NAMALWA (cell line): ENCODE results near the gene SLC38A3.
"Not testable (repeated sequence)": the region's sequence is repeated elsewhere in the genome, so short reads cannot be mapped to it uniquely, and the experiment has no call there.

ENCODE experiments used
- DNase-seq: peaks from one replicate; pipeline ENCODE4 v3.0.0-alpha.2; 2015; ENCODE audit warnings: low spot score

The SLC38A3 gene

GRCh38 chr3:50210510-50211367, 5.7 kb downstream of the SLC38A3 start:
- DNase-seq: no peak

GRCh38 chr3:50211368-50211717, 6.3 kb downstream of the SLC38A3 start:
- DNase-seq: not testable (repeated sequence)

DNA sequence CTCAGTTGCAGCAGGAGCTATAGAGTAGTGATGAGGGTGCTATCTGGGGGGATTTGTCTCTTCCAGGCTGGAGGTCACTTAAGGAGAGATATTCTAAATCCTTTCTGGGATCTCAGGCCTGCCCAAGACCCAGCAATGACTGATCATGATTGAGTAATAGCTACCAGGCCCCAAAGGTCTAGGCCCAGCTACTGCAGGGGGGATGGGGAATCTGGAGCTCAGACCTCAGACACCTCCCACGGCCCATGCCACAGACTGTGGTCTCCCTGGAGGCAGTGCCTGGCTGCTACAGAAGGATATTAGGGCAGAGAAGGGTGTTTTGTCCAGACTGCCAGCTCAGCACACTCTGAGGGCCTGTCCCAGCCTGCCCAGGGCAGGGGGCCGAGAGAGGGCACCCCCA, 6.9 kb downstream of the SLC38A3 start:
- no peak for DNase-seq

DNA sequence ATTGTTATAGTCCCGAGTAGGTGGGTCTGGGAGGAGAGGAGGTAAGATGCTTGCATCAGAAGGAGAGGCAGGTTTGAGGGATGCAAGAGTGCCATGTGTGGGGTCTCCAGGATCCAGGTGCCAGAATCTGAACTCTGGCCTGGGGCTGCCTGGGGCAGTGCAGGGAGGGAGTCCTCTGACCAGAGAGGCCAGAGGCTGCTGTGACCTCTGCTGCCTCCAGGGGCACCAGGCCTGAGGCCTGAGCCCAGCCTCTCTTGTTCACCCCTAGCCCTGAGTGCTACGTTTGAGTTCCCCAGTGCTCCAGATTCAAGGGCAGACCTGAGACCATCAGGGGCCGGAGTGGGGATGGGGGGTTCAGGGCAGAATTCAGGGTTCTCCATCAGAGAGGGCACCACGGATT, 7.4 kb downstream of the SLC38A3 start:
- no peak for DNase-seq

- DNase-seq: no peak
Measured at GRCh38 chr3:50212971-50213370, 7.9 kb downstream of the SLC38A3 start.

DNA sequence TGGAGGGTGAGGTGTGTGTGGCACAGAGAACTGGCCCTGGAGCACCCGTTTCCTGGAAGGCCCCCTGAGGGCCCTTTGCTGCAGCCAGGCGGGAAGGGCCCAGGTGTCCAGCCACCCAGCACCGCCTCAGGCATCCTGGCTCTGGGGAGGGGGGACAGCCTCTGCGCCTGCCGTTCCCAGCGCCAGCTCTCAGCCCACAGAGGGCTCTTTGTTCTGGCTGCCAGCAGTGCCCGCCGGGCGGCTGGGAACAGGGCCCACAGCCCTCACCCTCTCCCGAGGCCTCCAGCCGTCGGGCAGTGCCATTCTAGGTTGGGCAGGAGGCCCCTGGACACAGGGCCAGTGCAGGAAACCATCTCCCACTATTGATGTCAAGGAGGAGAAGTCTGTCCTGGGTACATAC, 8.3 kb downstream of the SLC38A3 start:
- DNase-seq: no peak

GRCh38 chr3:50214824-50215223, 9.8 kb downstream of the SLC38A3 start:
- DNase-seq: no peak

- no peak for DNase-seq
Measured at GRCh38 chr3:50215529-50215928, 10.5 kb downstream of the SLC38A3 start.

DNA sequence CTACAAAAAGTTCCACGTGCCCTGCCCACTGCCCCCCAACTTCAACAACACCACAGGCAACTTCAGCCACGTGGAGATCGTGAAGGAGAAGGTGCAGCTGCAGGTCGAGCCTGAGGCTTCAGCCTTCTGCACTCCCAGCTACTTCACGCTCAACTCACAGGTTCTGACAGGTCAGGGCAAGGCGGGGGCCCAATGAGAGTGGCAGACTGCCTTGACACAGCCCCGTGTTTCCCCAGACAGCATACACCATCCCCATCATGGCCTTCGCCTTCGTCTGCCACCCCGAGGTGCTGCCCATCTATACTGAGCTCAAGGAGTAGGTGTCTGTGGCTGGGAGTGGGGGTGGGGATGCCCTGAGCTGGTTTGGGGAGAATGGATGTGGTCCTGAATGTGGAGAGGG, 12.6 kb downstream of the SLC38A3 start:
- DNase-seq: no peak

- DNase-seq: no peak
Measured at GRCh38 chr3:50218448-50218847, 13.4 kb downstream of the SLC38A3 start.

GRCh38 chr3:50219285-50219684, 14.2 kb downstream of the SLC38A3 start:
- DNase-seq: no peak

- DNase-seq: no peak
Measured at GRCh38 chr3:50220109-50220508, 15.0 kb downstream of the SLC38A3 start.

- no peak for DNase-seq
Measured at GRCh38 chr3:50221051-50221410, 16.0 kb downstream of the SLC38A3 start.

- DNase-seq: no peak
Measured at GRCh38 chr3:50221411-50222168, 16.5 kb downstream of the SLC38A3 start.

DNA sequence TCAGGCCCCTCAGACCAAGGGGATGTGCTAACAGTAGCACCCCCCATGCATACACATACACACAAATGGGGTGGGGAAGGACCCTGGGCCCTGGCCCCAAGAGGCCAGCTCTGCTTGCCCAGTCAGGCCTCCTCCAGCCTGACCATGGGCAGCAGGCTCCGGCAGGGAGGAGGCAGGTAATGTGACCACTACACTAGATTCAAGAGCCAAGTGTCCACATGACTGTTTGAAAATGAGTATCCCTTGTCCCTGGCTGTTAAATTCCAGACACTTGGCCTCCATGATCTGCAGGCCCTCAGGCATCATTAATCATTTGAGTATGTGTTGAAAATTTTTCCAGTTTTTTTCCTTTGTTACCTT, 17.1 kb downstream of the SLC38A3 start:
- no peak for DNase-seq

- DNase-seq: no peak
Measured at GRCh38 chr3:50224639-50225038, 19.6 kb downstream of the SLC38A3 start.

GRCh38 chr3:50226888-50227389, 21.9 kb downstream of the SLC38A3 start:
- peak; percentile 58 for DNase-seq

DNA sequence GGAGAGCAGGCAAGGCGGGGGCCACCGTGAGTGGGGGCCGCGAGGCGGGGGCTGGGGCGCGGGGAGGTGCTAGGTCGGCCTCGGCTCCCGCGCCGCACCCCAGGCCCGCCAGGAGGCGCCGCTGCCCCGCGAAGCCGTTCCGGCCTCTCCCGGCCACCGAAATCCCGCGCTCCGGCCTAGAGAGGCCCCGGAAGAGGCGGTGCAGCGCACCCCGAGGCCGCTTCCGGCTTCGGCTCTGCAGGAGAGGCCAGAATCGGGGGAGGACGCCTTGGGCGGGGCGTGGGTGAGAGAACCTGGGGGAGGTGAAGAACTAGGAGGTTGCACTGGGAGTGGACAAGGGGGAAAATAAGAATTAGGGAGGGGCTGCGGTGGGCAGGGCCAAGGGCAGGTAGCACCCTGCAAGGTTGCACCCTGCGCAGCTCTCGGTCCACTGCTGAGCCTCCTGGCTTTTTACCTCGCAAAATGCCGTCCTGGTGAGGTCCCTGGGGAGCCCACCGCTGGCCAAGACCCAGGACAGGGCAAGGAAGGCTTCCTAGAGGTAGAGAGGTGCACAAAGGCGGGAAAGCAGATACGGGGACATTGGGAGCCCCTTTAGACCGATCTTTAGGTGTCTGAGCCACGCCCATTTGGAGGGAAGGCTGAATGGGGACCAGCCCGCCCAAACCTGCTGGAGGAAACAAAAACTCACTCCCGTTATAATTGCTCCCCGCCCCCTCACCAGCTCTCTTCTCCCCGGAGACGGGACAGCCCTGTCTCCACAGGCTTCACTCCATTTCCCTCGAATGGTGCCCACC, 22.5 kb downstream of the SLC38A3 start:
- peak; percentile 88 for DNase-seq

GRCh38 chr3:50228184-50228763, 23.2 kb downstream of the SLC38A3 start:
- not testable (repeated sequence) for DNase-seq

DNA sequence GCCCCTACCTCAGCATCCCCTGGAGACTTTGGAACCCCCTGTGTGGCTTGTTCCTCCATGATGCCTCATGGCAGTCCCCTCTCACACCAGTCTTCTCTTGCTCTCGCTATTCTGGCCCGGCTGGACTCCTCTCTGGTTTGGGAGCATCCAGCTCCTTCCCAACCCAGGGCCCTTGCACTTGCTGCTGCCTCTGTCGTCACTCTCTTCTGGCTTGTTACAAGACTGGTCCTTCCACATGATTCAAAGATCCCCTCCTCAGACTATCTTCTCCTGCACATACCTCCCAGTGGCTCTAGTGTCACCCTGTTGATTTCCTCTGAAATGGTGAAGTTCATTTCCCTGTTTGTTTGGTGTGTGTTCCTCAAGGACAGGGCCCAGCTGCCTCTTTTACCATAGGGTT, 24.4 kb downstream of the SLC38A3 start:
- no peak for DNase-seq

DNA sequence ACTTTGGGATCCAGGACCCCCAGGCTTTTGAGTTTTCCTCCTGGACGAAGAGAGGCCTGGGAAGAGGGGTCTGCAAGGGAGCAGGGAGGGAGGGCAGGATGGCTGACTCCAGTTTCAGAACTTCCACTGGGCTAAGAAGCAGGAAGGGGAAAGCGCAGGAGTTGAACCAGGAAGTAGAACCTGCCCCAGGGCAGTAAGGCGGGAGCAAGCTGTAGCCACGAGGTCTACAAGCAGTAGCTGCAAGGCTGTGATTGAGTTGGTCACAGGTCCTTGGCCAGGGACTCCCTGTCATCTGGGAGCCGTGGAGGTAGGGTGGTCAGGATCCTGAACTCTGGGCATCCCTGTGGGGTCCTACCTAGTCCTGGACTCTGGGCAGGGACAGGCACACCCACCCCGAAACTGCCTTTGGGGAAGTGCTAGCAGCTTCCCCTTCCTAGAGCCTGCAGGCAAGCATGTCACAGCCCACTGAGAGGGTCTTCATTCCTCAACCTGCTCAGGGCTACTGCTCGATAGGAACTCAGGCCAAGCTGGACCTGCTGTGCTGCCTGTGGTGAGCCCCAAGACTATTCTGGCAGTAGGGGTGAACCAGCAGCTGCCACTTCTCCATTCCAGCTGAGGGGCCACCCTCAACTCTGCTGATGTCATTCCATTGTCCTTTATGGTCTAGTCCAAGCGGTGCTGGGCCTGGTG, 25.2 kb downstream of the SLC38A3 start:
- DNase-seq: no peak

- DNase-seq: no peak
Measured at GRCh38 chr3:50230794-50231125, 25.7 kb downstream of the SLC38A3 start.
